Endothelial cell (in vitro differentiated cells): Measurements from ENCODE around the gene TNPO1. TPM values are rescaled to one million over a fixed set of nuclear protein-coding genes. Genes with fewer than 3 reads are reported as not detected.
A peak's percentile ranks its signal among the peaks of the same experiment; 100 is the strongest.

Experiments
- DNase-seq: peaks from one replicate; pipeline ENCODE4 v3.0.0; 2021; ENCODE audit warnings: low spot score
- H3K27ac Mint-ChIP-seq: one replicate; pipeline ENCODE4 v1.8.0; 2021; ENCODE audit warnings: mixed read lengths, inconsistent platforms; ENCODE audit not compliant: unreplicated experiment
- H3K27me3 Mint-ChIP-seq: one replicate; pipeline ENCODE4 v1.8.0; 2021; ENCODE audit warnings: mild to moderate bottlenecking, moderate library complexity, mixed read lengths, inconsistent platforms; ENCODE audit not compliant: unreplicated experiment
- H3K36me3 Mint-ChIP-seq: one replicate; pipeline ENCODE4 v1.8.0; 2021; ENCODE audit warnings: mild to moderate bottlenecking, low read depth, mixed read lengths, inconsistent platforms; ENCODE audit not compliant: unreplicated experiment
- H3K4me1 Mint-ChIP-seq: one replicate; pipeline ENCODE4 v1.8.0; 2021; ENCODE audit warnings: mild to moderate bottlenecking, mixed read lengths, inconsistent platforms; ENCODE audit not compliant: unreplicated experiment
- H3K4me3 Mint-ChIP-seq: one replicate; pipeline ENCODE4 v1.8.0; 2021; ENCODE audit warnings: mild to moderate bottlenecking, mixed read lengths, inconsistent platforms; ENCODE audit not compliant: unreplicated experiment
- H3K9me3 Mint-ChIP-seq: one replicate; pipeline ENCODE4 v1.8.0; 2021; ENCODE audit warnings: mixed read lengths, inconsistent platforms; ENCODE audit not compliant: unreplicated experiment
- total RNA-seq: library from RNA; stranded (reverse); fragmentation: NEBNext Ultra II Directional; extraction: Animal tissue kit (Norgen Biotek cat#: 25700); gene quantifications from one replicate; pipeline ENCODE4 v1.2.1, GENCODE V29; 2021; ENCODE audit not compliant: unreplicated experiment
- TF ChIP-seq, protein P1 (sequence below): fragments of 200-600 bp; sonication (generic); IDR thresholded peaks from one replicate; pipeline ENCODE4 v1.5.0; 2021; ENCODE audit warnings: antibody characterized with exemption; ENCODE audit not compliant: unreplicated experiment

TNPO1 gene
- total RNA-seq, 1 donor from 2014 or later = 149 TPM

DNA sequence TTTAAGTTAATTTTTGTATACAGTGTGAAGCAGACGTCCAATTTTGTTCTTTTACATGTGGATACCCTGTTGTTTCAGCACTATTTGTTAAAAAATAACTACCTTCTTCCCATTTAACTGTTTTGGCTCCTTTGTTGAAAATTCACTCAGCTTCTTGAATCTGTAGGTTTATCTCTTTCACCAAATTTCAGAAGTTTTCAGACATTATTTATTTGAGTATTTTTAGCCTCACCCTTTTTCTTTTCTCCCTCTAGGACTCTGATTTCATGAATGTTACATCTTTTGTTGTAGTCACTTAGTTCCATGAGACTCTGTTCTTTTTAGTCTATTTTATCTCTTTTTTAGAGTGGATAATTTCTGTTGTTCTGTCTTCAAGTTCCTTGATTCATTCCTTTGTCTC is 4.6 kb upstream of the TNPO1 start:
- DNase-seq = no peak
- Mint-ChIP-seq H3K27me3 (peaks cover 1% of the 10 kb centered on the region), H3K27ac (no peak overlapping the region)

DNA sequence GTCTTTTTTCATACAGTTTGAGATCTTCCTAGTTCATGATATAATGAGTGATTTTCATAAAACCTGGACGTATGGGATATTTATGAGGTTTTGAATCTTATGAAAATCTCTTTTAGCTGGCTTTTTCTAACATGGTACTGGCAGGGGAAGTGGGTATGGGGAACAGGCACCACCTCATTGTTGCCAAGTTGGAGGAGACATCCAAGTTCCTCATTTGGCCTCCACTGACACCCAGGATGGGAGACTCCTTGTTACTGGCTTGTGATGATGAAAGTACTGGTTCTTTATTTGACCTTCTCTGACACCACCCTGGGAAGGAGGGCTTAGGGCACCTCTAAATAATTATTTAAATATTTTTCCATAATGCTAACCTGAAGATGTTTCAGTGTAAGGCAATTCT is 4.0 kb upstream of the TNPO1 start:
- DNase-seq = no peak
- H3K4me1 Mint-ChIP-seq = peaks cover 5% of the 10 kb centered on the region
- H3K9me3 Mint-ChIP-seq = no peaks in the 10 kb centered on the region
- no peak overlapping the region for H3K4me3 Mint-ChIP-seq
- no peak overlapping the region for H3K27ac Mint-ChIP-seq
- H3K36me3 Mint-ChIP-seq = peaks cover 8% of the 10 kb centered on the region
- peaks cover 6% of the 10 kb centered on the region for H3K27me3 Mint-ChIP-seq
- TF ChIP-seq, protein P1, sequence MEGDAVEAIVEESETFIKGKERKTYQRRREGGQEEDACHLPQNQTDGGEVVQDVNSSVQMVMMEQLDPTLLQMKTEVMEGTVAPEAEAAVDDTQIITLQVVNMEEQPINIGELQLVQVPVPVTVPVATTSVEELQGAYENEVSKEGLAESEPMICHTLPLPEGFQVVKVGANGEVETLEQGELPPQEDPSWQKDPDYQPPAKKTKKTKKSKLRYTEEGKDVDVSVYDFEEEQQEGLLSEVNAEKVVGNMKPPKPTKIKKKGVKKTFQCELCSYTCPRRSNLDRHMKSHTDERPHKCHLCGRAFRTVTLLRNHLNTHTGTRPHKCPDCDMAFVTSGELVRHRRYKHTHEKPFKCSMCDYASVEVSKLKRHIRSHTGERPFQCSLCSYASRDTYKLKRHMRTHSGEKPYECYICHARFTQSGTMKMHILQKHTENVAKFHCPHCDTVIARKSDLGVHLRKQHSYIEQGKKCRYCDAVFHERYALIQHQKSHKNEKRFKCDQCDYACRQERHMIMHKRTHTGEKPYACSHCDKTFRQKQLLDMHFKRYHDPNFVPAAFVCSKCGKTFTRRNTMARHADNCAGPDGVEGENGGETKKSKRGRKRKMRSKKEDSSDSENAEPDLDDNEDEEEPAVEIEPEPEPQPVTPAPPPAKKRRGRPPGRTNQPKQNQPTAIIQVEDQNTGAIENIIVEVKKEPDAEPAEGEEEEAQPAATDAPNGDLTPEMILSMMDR = no peak

More for the DNA sequence above, 4.6 kb upstream of the TNPO1 start:
- TF ChIP-seq, protein P1 = no peak
- Mint-ChIP-seq H3K36me3 (peaks cover 4% of the 10 kb centered on the region), H3K4me1 (peaks cover 2% of the 10 kb centered on the region), H3K9me3 (no peaks in the 10 kb centered on the region), H3K4me3 (no peak overlapping the region)

DNA sequence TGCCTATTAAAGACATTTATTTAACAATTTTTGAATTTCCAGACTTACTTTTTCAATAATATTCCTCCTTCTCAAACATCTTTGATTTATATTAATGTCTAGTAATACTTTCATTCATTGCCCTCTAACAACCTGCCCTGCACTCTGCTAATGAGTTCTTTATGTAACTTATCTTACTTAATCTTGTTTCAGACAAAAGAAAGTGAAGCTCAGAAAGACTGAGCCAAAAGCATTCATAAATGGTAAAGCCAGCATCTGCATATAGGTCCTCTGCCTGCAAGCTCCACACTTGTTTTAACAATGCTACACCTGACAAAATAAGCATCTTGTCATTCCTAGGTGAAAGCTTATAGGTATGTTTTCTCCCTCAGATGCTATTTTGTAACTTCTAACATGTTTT is 2.4 kb upstream of the TNPO1 start:
- H3K9me3 Mint-ChIP-seq = no peaks in the 10 kb centered on the region
- no peak for DNase-seq
- TF ChIP-seq, protein P1 = no peak
- H3K4me3 Mint-ChIP-seq = no peak overlapping the region
- peaks cover 8% of the 10 kb centered on the region for H3K36me3 Mint-ChIP-seq
- peaks cover 6% of the 10 kb centered on the region for H3K27me3 Mint-ChIP-seq
- no peak overlapping the region for H3K27ac Mint-ChIP-seq
- H3K4me1 Mint-ChIP-seq = peaks cover 11% of the 10 kb centered on the region

DNA sequence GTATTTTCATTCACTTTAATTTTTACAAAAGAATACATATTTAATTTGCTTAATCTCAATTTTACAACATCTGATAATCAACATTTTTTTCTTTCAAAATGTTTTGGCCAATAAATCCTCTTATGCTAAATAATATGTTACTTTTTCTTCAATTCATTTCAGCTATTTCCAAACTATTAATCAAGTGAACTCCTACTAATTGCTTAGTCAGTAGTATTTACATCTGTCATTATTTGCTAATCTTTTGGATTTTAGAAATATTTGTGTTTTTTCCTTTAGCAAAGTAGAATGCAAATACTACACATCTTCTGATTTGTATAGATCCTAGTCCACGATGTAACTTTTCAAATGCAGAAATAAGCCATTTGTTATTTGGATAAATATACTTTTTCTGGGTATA is 1.6 kb upstream of the TNPO1 start:
- Mint-ChIP-seq H3K27ac (no peak overlapping the region), H3K4me3 (no peak overlapping the region), H3K27me3 (peaks cover 5% of the 10 kb centered on the region), H3K36me3 (peaks cover 3% of the 10 kb centered on the region), H3K9me3 (no peaks in the 10 kb centered on the region), H3K4me1 (peaks cover 16% of the 10 kb centered on the region)
- TF ChIP-seq, protein P1 = no peak
- DNase-seq = no peak

DNA sequence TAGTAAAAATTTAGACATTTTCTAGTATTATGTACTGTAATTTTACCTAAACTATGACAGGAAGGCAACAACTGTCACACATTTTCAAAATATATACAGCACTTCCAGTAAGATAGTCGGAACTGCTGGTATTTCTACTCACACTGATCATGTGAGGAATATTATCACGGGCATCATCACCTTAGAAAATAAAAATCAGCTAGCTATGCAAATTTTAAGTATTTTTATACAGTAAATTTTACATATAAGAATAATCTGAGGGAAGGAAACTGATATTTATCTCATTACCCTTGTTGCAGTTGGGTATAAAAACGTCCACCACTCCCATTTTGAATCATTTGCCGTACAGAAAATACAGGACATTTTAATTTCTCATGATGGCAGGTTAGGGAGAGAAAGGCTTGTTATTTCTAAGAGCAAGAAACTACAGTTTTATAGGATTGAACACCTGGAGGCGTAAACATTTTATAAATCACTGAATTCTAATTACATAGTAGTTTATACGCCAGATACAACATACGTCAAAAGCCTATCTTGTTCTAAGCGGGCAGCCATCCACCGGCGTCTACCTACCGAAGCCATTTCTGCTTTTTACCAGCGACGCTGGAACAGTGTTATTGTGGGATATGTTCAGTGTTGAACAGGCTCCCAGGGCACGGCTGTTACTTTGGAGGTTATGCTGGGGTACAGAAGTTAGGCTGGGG is 729 bp upstream of the TNPO1 start:
- no peak for DNase-seq
- Mint-ChIP-seq H3K4me3 (peak overlapping the region; percentile 90), H3K36me3 (peaks cover 3% of the 10 kb centered on the region), H3K9me3 (no peaks in the 10 kb centered on the region), H3K27me3 (peaks cover 5% of the 10 kb centered on the region), H3K27ac (peak overlapping the region; percentile 96), H3K4me1 (peaks cover 16% of the 10 kb centered on the region)
- TF ChIP-seq, protein P1 = no peak
